T-cell (primary cell): ENCODE results near the gene ZFX. TPM values are rescaled to one million over a fixed set of nuclear protein-coding genes. Genes with fewer than 3 reads are reported as not detected.
"Not testable (repeated sequence)": the region's sequence is repeated elsewhere in the genome, so short reads cannot be mapped to it uniquely, and the experiment has no call there.

ENCODE experiments used
- ATAC-seq, 4 experiments: fragments of 200-7000 bp in 3 of 4; fragments of 150-1000 bp in 1 of 4; cut with Tn5 transposase; replicated peaks in 1 of 4; 1 replicate in 3 of 4; 2 replicates in 1 of 4; pipeline ENCODE4 v1.10.0; 2021; ENCODE audit warnings: moderate library complexity in 3 of 4, mild to moderate bottlenecking in 2 of 4, moderate number of reproducible peaks in 1 of 4
- CTCF ChIA-PET, 2 donors: fragments of 300-600 bp; sonication (Branson Sonifier 250); formaldehyde crosslinking; loops; one replicate each; lab custom pipeline; 2022; ENCODE audit warnings: antibody characterized with exemption in 2 of 2; lab: Charles Lee
- POLR2A ChIA-PET, 2 donors: fragments of 300-600 bp; sonication (Branson Sonifier 250); formaldehyde crosslinking; loops; one replicate each; lab custom pipeline; 2022; ENCODE audit warnings: antibody characterized with exemption in 2 of 2; lab: Charles Lee
- DNase-seq, 35 experiments: peaks; one replicate each; pipeline versions ENCODE4 v3.0.0 to v3.0.0-alpha.2; 2013 to 2023
- H3K27ac ChIP-seq: one replicate; pipeline ENCODE4 v1.5.1; 2013; ENCODE audit warnings: low read length
- H3K27me3 ChIP-seq, 2 experiments: replicated peaks in 1 of 2; 1 replicate in 1 of 2; 2 replicates in 1 of 2; pipeline versions ENCODE4 v1.6.1 to v1.7.0; 2013; ENCODE audit warnings: low read length in 1 of 2, mixed read lengths in 1 of 2; ENCODE audit not compliant: control insufficient read depth in 2 of 2, insufficient read depth in 2 of 2; ENCODE audit errors: extremely low read depth in 1 of 2
- H3K36me3 ChIP-seq, 2 donors: 1 replicate in 1 of 2; 2 replicates in 1 of 2; pipeline versions ENCODE4 v1.6.1 to v1.7.0; 2013; ENCODE audit warnings: low read length in 1 of 2; ENCODE audit not compliant: control insufficient read depth in 2 of 2, insufficient read depth in 1 of 2; ENCODE audit errors: extremely low read depth in 1 of 2
- H3K4me1 ChIP-seq, 2 experiments: 1 replicate in 1 of 2; 2 replicates in 1 of 2; pipeline versions ENCODE4 v1.6.1 to v1.7.0; 2013; ENCODE audit warnings: low read length in 2 of 2, mixed read lengths in 1 of 2; ENCODE audit not compliant: insufficient read depth in 2 of 2, control insufficient read depth in 1 of 2; ENCODE audit errors: extremely low read depth in 1 of 2
- H3K4me3 ChIP-seq, 2 donors: 1 replicate in 1 of 2; 2 replicates in 1 of 2; pipeline versions ENCODE4 v1.5.1 to v1.7.0; 2013; ENCODE audit warnings: mild to moderate bottlenecking in 2 of 2, low read length in 1 of 2, moderate library complexity in 1 of 2; ENCODE audit not compliant: control insufficient read depth in 1 of 2; ENCODE audit errors: extremely low read depth in 1 of 2
- H3K9me3 ChIP-seq: 2 replicates; pipeline ENCODE4 v1.7.0; 2013
- H3K27ac Mint-ChIP-seq, 2 donors: one replicate each; pipeline ENCODE4 v1.8.0; 2020 to 2021; ENCODE audit warnings: mild to moderate bottlenecking in 2 of 2, mixed read lengths in 2 of 2
- H3K27me3 Mint-ChIP-seq, 2 donors: one replicate each; pipeline ENCODE4 v1.8.0; 2021 to 2022; ENCODE audit warnings: mixed read lengths in 2 of 2
- H3K36me3 Mint-ChIP-seq: one replicate; pipeline ENCODE4 v1.8.0; 2021; ENCODE audit warnings: mixed read lengths
- H3K4me1 Mint-ChIP-seq, 3 donors: one replicate each; pipeline ENCODE4 v1.8.0; 2020 to 2022; ENCODE audit warnings: mixed read lengths in 3 of 3, mild to moderate bottlenecking in 1 of 3
- H3K4me3 Mint-ChIP-seq, 3 donors: one replicate each; pipeline ENCODE4 v1.8.0; 2020 to 2022; ENCODE audit warnings: mild to moderate bottlenecking in 3 of 3, mixed read lengths in 3 of 3, moderate library complexity in 3 of 3
- H3K9me3 Mint-ChIP-seq, 3 donors: one replicate each; pipeline ENCODE4 v1.8.0; 2020 to 2022; ENCODE audit warnings: mixed read lengths in 3 of 3
- WGBS: methylation state at CpG from one replicate; pipeline ENCODE4 v1.1.5; 2013; ENCODE audit warnings: missing lambda C conversion rate; ENCODE audit not compliant: insufficient coverage; 5-methylcytosine and 5-hydroxymethylcytosine counted together
- total RNA-seq, 35 experiments: library from RNA in 6 of 35; stranded (reverse) in 6 of 35; fragments of 120-200 nt in 1 of 35; gene quantifications; one replicate each; pipeline versions ENCODE4 v1.2.1 to v1.2.4 and lab custom pipeline; 2013 to 2026

The ZFX gene
- total RNA-seq, 5 donors from 2014 or later (not counting 1 experiment from before 2014, with no cell fraction given): 52.5 to 95.3 (median 66.5) TPM

- H3K36me3 ChIP-seq, H3K9me3 ChIP-seq, H3K27me3 Mint-ChIP-seq, DNase-seq, H3K27me3 ChIP-seq, ATAC-seq, CTCF ChIA-PET, H3K4me3 ChIP-seq, H3K9me3 Mint-ChIP-seq, H3K27ac ChIP-seq: not testable (repeated sequence)
- peak overlapping the region in 1 of 3 donors; percentile 61 for H3K4me3 Mint-ChIP-seq
- POLR2A ChIA-PET: interaction anchor here (0.5 to 0.6 kb wide), 2 partner anchors 44 to 145 kb away, joined by 4 to 6 read pairs; no protein-coding TSS in a partner anchor
- peaks cover 28 to 33% of the 10 kb centered on the region in 2 experiments for H3K4me1 ChIP-seq
- peak overlapping the region in 1 of 2 donors; percentile 50 for H3K27ac Mint-ChIP-seq
- peaks cover 14% of the 10 kb centered on the region for H3K36me3 Mint-ChIP-seq
- peaks cover 77 to 94% (median 88%) of the 10 kb centered on the region in 3 donors for H3K4me1 Mint-ChIP-seq
- 40% methylated on average over 2 of the region's 7 CpGs for WGBS
Observed at GRCh38 chrX:24155747-24156146, 6.2 kb downstream of the ZFX start.

DNA sequence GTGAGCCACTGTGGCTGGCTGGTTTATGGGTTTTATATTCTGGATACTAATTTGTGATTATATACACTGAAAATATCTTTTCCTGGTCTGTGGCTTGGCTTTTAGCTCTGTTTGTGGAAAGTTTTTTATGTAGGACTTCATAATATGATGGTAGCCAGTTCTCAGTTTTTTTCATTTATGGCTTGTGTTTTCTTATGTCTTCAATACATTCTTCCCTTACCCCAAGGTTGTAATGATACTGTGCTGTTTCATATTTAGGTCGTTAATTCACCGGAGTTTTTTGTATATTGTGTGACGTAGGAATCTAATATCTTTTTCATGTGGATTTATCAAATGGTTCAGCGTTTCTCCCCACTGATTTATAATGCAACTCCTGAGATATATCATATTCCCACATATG is 6.6 kb downstream of the ZFX start:
- Mint-ChIP-seq H3K9me3 (no peaks in the 10 kb centered on the region), H3K27ac (no peak overlapping the region), H3K27me3 (no peaks in the 10 kb centered on the region), H3K4me1 (peaks cover 75 to 94% (median 87%) of the 10 kb centered on the region in 3 donors), H3K4me3 (peak overlapping the region; percentile 0 to 61 (median 56)), H3K36me3 (peaks cover 14% of the 10 kb centered on the region)
- H3K36me3 ChIP-seq: no peaks in the 10 kb centered on the region
- DNase-seq (no peak), ATAC-seq (no peak)
- ChIA-PET POLR2A (interaction anchor here (0.5 to 0.6 kb wide), 3 partner anchors 43 to 145 kb away, joined by 3 to 6 read pairs (median 4); no protein-coding TSS in a partner anchor), CTCF (no interaction called here)
- H3K9me3 ChIP-seq: no peaks in the 10 kb centered on the region
- no peak overlapping the region for H3K27ac ChIP-seq
- peaks cover 26 to 32% of the 10 kb centered on the region in 2 experiments for H3K4me1 ChIP-seq
- H3K4me3 ChIP-seq: no peak overlapping the region
- no peaks in the 10 kb centered on the region for H3K27me3 ChIP-seq
- no CpG with 5 or more reads among the region's 4 CpGs for WGBS

DNA sequence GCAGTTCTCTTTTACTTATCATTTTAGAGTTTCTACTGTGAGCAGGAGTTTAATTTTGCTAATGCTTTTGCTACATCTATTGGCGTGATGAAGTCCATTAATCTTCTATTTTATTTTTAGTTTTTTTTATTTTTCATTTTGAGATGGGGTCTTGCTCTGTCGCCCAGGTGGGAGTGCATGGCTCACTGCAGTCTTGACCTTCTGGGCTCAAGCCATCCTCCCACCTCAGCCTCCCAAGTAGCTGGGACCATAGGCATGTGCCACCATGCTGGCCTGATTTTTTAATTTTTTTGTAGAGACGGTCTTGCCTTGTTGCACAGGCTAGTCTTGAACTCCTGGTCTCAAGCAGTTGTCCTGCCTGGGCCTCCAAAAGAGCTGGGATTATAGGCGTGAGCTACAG is 9.4 kb downstream of the ZFX start:
- H3K4me1 Mint-ChIP-seq: peaks cover 61 to 81% (median 72%) of the 10 kb centered on the region in 3 donors
- peaks cover 8% of the 10 kb centered on the region for H3K36me3 Mint-ChIP-seq
- H3K9me3 ChIP-seq: no peaks in the 10 kb centered on the region
- H3K27me3 Mint-ChIP-seq: no peaks in the 10 kb centered on the region
- no peak overlapping the region for H3K27ac ChIP-seq
- H3K4me3 Mint-ChIP-seq: peak overlapping the region in 1 of 3 donors; percentile 31
- POLR2A ChIA-PET: interaction anchor here in 1 of 2 donors (0.6 kb wide), 1 partner anchor 37 kb away, joined by 4 read pairs; no protein-coding TSS in a partner anchor
- no peak for ATAC-seq
- no peaks in the 10 kb centered on the region for H3K27me3 ChIP-seq
- H3K9me3 Mint-ChIP-seq: no peaks in the 10 kb centered on the region
- no peak overlapping the region for H3K4me3 ChIP-seq
- no peak overlapping the region for H3K27ac Mint-ChIP-seq
- DNase-seq: no peak
- peaks cover 13 to 15% of the 10 kb centered on the region in 2 experiments for H3K4me1 ChIP-seq
- H3K36me3 ChIP-seq: peaks cover 0 to under 1% of the 10 kb centered on the region in 2 donors
- no CpG with 5 or more reads among the region's 4 CpGs for WGBS
- CTCF ChIA-PET: interaction anchor here in 1 of 2 donors (0.5 to 0.6 kb wide), 2 partner anchors 19 to 156 kb away, joined by 3 to 4 read pairs; no protein-coding TSS in a partner anchor

DNA sequence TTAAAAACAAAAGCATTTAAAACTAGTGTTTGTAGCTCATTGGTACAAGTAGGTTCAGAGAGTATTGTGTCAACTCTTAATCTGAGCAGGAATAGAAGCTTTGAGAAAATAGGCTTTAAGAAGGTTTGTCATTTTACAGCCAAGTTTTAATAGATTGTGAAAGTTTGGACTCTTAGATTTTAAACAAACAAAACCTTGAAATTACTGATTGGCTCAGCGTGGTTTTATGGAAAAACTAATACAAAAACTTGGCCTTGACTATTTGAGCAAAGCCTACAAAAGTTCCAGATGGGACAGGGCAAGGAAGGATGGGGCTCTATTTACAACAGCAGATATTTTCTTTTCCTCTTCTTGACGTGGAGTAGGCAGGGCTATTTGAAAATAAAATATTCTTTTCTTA is 16.5 kb downstream of the ZFX start:
- H3K36me3 Mint-ChIP-seq: peaks cover 6% of the 10 kb centered on the region
- H3K4me3 Mint-ChIP-seq: no peak overlapping the region
- H3K27me3 ChIP-seq: no peaks in the 10 kb centered on the region
- H3K27ac ChIP-seq: no peak overlapping the region
- no peak for DNase-seq
- H3K27ac Mint-ChIP-seq: no peak overlapping the region
- H3K4me1 ChIP-seq: peaks cover 13 to 17% of the 10 kb centered on the region in 2 experiments
- H3K9me3 ChIP-seq: no peaks in the 10 kb centered on the region
- whole genome bisulfite sequencing: no CpG with 5 or more reads among the region's 2 CpGs
- CTCF ChIA-PET: interaction anchor here in 1 of 2 donors (0.6 to 1.2 kb wide), 2 partner anchors 121 to 315 kb away, joined by 3 read pairs; no protein-coding TSS in a partner anchor
- no peaks in the 10 kb centered on the region for H3K27me3 Mint-ChIP-seq
- peaks cover 69 to 79% (median 76%) of the 10 kb centered on the region in 3 donors for H3K4me1 Mint-ChIP-seq
- peaks cover 0 to 2% of the 10 kb centered on the region in 2 donors for H3K36me3 ChIP-seq
- H3K4me3 ChIP-seq: no peak overlapping the region
- ATAC-seq: no peak
- POLR2A ChIA-PET: no interaction called here
- H3K9me3 Mint-ChIP-seq: no peaks in the 10 kb centered on the region

DNA sequence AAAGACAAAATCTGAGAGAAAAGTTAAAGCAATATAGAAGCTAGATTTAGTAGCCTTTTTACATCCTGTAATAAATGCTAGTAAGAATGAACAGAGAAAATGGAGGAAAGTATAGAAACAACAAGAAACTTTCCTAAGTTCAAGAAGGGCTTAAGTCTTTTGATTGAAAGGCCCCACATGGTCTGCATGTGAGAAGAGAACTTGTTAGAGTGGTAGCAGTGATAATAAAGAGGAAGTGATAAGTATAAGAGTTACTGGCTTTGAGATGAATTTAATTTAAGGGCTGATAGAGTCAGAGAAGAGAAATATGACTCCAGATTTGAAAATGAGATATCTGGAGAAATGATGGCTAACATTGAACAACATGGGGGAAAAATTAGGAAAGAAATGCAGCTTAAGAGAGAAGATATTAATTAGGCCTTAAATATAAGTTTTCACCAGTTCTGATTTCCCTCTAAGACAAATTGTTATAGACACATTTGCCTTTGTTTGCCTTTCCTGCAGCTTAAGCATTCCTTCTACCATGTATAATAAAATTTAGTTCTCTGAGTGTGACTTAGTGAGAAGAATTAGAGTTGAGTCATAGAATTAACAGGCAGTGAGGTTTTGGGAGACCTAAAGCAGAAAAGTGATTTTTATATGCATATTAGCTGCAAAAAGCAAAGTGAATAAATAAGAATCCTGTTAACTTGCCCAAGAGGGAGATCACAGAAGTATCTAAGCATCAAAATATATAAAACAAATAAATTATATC is 18.4 kb downstream of the ZFX start:
- ATAC-seq: peak in 2 of 4 experiments; percentile 28 to 29
- Histone ChIP-seq H3K4me3 (no peak overlapping the region), H3K4me1 (peaks cover 13 to 19% of the 10 kb centered on the region in 2 experiments), H3K36me3 (peaks cover 0 to 2% of the 10 kb centered on the region in 2 donors), H3K27me3 (no peaks in the 10 kb centered on the region), H3K27ac (no peak overlapping the region), H3K9me3 (no peaks in the 10 kb centered on the region)
- H3K27me3 Mint-ChIP-seq: no peaks in the 10 kb centered on the region
- peak overlapping the region; percentile 36 to 49 for H3K27ac Mint-ChIP-seq
- peak overlapping the region in 1 of 3 donors; percentile 7 for H3K4me3 Mint-ChIP-seq
- H3K4me1 Mint-ChIP-seq: peaks cover 67 to 79% (median 77%) of the 10 kb centered on the region in 3 donors
- ChIA-PET CTCF (no interaction called here), POLR2A (no interaction called here)
- no peaks in the 10 kb centered on the region for H3K9me3 Mint-ChIP-seq
- peaks cover 9% of the 10 kb centered on the region for H3K36me3 Mint-ChIP-seq
- DNase-seq: no peak

DNA sequence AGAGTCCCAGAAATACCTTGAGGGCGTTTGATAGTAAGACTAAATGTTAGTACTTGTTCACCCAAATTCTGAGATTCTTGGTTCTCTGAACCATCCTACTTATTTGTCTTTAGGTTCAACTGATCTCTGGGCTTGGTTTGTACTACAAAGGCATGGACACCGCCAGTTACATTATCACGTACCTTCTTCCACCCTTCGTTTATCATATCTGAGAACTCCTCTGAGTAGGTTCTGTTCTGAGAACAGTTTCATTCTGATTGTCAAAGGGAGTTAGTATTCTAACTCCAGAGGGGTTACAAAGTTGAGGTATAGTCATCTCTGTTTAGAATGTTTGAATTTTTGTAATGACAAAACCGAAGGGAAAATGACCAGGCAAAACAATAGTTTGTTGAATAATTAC is 19.3 kb downstream of the ZFX start:
- Histone ChIP-seq H3K27me3 (no peaks in the 10 kb centered on the region), H3K27ac (no peak overlapping the region), H3K4me3 (no peak overlapping the region), H3K9me3 (no peaks in the 10 kb centered on the region), H3K36me3 (peaks cover 0 to 9% of the 10 kb centered on the region in 2 donors), H3K4me1 (peaks cover 10 to 19% of the 10 kb centered on the region in 2 experiments)
- no peaks in the 10 kb centered on the region for H3K27me3 Mint-ChIP-seq
- peak overlapping the region; percentile 50 to 68 for H3K27ac Mint-ChIP-seq
- H3K4me3 Mint-ChIP-seq: peak overlapping the region in 2 of 3 donors; percentile 18 to 43
- ChIA-PET POLR2A (no interaction called here), CTCF (interaction anchor here (0.5 to 0.7 kb wide), 2 partner anchors 11 to 119 kb away, joined by 3 to 4 read pairs; no protein-coding TSS in a partner anchor)
- WGBS: 20% methylated on average over 1 of the region's 5 CpGs
- peaks cover 12% of the 10 kb centered on the region for H3K36me3 Mint-ChIP-seq
- ATAC-seq: no peak
- peaks cover 65 to 77% (median 75%) of the 10 kb centered on the region in 3 donors for H3K4me1 Mint-ChIP-seq
- DNase-seq: no peak
- H3K9me3 Mint-ChIP-seq: no peaks in the 10 kb centered on the region
